ENCODE measurements around the gene MAP4K5. TPM values are rescaled to one million over a fixed set of nuclear protein-coding genes. Genes with fewer than 3 reads are reported as not detected.

MAP4K5 gene
- total RNA-seq, 1 experiment from 2014 or later, result 48.4 TPM

DNA sequence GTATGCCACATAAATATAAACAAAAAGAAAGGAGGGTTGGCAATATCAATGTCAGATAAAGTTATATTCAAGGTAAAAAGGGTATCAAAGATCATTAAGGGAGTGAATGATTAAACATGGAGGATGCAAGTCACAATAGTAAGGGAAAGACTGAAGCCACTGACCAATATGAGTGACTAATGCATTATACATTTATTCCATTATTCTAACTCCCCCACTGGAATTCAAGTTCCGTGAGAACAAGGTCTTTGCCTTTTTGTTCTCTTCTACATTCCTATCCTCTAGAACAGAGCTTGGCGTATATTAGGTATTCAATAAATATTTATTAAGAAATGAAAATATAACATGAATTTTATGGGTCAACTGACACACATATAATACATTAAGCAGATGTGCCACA is 30.7 kb downstream of the MAP4K5 start:
- Histone ChIP-seq H3K9me3 (no peaks in the 10 kb centered on the region), H3K4me1 (no peaks in the 10 kb centered on the region), H3K27me3 (replicated peaks; ENCODE audit: control insufficient read depth, insufficient read depth, low read length) (no peaks in the 10 kb centered on the region), H3K4me3 (ENCODE audit: low read depth, low read length) (no peak overlapping the region), H3K36me3 (ENCODE audit: control insufficient read depth, insufficient read depth, low read length) (no peaks in the 10 kb centered on the region)
- Mint-ChIP-seq H3K9me3 (ENCODE audit: unreplicated experiment) (no peaks in the 10 kb centered on the region), H3K36me3 (ENCODE audit: insufficient read depth, unreplicated experiment) (no peaks in the 10 kb centered on the region), H3K27ac (ENCODE audit: unreplicated experiment) (no peak overlapping the region), H3K4me1 (ENCODE audit: low read depth, unreplicated experiment) (no peaks in the 10 kb centered on the region), H3K27me3 (ENCODE audit: insufficient read depth, unreplicated experiment) (no peaks in the 10 kb centered on the region), H3K4me3 (ENCODE audit: unreplicated experiment) (no peak overlapping the region)
- intact Hi-C loops (cut with micrococcal nuclease; ENCODE audit: unreplicated experiment), result no loop called here
- no TSS peak for BruUV-seq (replicated peaks)
- TF ChIP-seq, protein P1, sequence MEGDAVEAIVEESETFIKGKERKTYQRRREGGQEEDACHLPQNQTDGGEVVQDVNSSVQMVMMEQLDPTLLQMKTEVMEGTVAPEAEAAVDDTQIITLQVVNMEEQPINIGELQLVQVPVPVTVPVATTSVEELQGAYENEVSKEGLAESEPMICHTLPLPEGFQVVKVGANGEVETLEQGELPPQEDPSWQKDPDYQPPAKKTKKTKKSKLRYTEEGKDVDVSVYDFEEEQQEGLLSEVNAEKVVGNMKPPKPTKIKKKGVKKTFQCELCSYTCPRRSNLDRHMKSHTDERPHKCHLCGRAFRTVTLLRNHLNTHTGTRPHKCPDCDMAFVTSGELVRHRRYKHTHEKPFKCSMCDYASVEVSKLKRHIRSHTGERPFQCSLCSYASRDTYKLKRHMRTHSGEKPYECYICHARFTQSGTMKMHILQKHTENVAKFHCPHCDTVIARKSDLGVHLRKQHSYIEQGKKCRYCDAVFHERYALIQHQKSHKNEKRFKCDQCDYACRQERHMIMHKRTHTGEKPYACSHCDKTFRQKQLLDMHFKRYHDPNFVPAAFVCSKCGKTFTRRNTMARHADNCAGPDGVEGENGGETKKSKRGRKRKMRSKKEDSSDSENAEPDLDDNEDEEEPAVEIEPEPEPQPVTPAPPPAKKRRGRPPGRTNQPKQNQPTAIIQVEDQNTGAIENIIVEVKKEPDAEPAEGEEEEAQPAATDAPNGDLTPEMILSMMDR (IDR thresholded peaks at IDR 0.05; ENCODE audit: insufficient read depth in 1 of 2, low read depth in 1 of 2, low read length in 1 of 2, severe bottlenecking in 1 of 2, unreplicated experiment in 1 of 2), result no peak
- no peak for DNase-seq
- ChIA-PET POLR2A (no interaction called here), CTCF (no interaction called here)

DNA sequence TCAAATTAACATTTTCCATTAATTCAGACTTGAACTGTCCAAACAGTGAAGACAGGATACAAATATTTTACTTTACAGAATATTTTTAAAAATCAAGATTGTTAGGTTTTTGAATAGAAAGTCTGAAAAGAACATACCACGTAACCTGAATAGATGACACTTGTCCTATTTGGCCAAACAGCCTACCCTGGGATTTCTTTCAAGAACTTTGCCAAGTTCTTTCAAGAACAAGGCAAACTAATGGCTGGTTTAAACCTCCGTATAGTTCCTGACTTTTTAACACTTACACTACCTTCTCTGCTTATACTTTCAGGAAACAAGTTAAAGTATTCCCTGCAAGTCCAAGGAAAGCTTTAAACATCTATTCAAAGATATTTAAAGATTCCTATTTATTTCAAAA is 35.0 kb downstream of the MAP4K5 start:
- H3K27me3 Mint-ChIP-seq (ENCODE audit: insufficient read depth, unreplicated experiment), result no peaks in the 10 kb centered on the region
- TF ChIP-seq, protein P1 (IDR thresholded peaks at IDR 0.05; ENCODE audit: insufficient read depth in 1 of 2, low read depth in 1 of 2, low read length in 1 of 2, severe bottlenecking in 1 of 2, unreplicated experiment in 1 of 2), result no peak
- H3K27me3 ChIP-seq (replicated peaks; ENCODE audit: control insufficient read depth, insufficient read depth, low read length), result no peaks in the 10 kb centered on the region
- no peaks in the 10 kb centered on the region for H3K36me3 ChIP-seq (ENCODE audit: control insufficient read depth, insufficient read depth, low read length)
- H3K4me3 Mint-ChIP-seq (ENCODE audit: unreplicated experiment), result no peak overlapping the region
- no TSS peak for BruUV-seq (replicated peaks)
- no peak overlapping the region for H3K4me3 ChIP-seq (ENCODE audit: low read depth, low read length)
- ChIA-PET CTCF (no interaction called here), POLR2A (no interaction called here)
- H3K4me1 ChIP-seq, result no peaks in the 10 kb centered on the region
- H3K27ac Mint-ChIP-seq (ENCODE audit: unreplicated experiment), result no peak overlapping the region
- DNase-seq, result no peak
- 0 out of 2 replicates have a peak, but pooled peaks cover 3% of the 10 kb centered on the region for H3K9me3 ChIP-seq
- intact Hi-C loops (cut with micrococcal nuclease; ENCODE audit: unreplicated experiment), result no loop called here
- no peaks in the 10 kb centered on the region for H3K4me1 Mint-ChIP-seq (ENCODE audit: low read depth, unreplicated experiment)
- H3K9me3 Mint-ChIP-seq (ENCODE audit: unreplicated experiment), result no peaks in the 10 kb centered on the region
- peaks cover 13% of the 10 kb centered on the region for H3K36me3 Mint-ChIP-seq (ENCODE audit: insufficient read depth, unreplicated experiment)

DNA sequence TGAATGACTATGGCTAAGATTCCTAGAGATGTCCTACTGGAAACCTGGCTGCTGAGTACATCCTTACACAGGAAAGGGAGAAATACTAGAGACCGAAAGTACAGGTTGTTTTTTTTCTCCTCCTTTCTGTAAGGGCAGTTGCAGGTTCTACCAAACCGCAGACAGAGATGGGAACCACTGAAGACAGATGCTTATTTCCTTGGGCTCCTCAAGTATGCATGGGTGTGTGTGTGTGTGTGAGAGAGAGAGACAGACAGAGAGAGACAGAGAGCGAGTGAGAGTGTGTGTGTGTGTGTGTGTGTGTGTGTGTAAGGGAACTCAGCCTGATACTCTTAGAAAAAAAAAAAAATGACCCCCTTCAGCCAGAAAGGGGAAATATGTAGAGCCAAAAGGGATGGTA is 42.5 kb downstream of the MAP4K5 start:
- Mint-ChIP-seq H3K9me3 (ENCODE audit: unreplicated experiment) (no peaks in the 10 kb centered on the region), H3K27ac (ENCODE audit: unreplicated experiment) (no peak overlapping the region), H3K4me1 (ENCODE audit: low read depth, unreplicated experiment) (no peaks in the 10 kb centered on the region), H3K4me3 (ENCODE audit: unreplicated experiment) (no peak overlapping the region), H3K27me3 (ENCODE audit: insufficient read depth, unreplicated experiment) (no peaks in the 10 kb centered on the region), H3K36me3 (ENCODE audit: insufficient read depth, unreplicated experiment) (peaks cover under 1% of the 10 kb centered on the region)
- TF ChIP-seq, protein P1 (IDR thresholded peaks at IDR 0.05; ENCODE audit: insufficient read depth in 1 of 2, low read depth in 1 of 2, low read length in 1 of 2, severe bottlenecking in 1 of 2, unreplicated experiment in 1 of 2), result no peak
- 0 out of 2 replicates have a peak, but pooled peaks cover 2% of the 10 kb centered on the region for H3K9me3 ChIP-seq
- CTCF ChIA-PET, result no interaction called here
- POLR2A ChIA-PET, result no interaction called here
- no peak for DNase-seq
- BruUV-seq (replicated peaks), result no TSS peak
- H3K4me1 ChIP-seq, result no peaks in the 10 kb centered on the region
- H3K36me3 ChIP-seq (ENCODE audit: control insufficient read depth, insufficient read depth, low read length), result no peaks in the 10 kb centered on the region; the same call in 1 of the 2 replicates
- intact Hi-C loops (cut with micrococcal nuclease; ENCODE audit: unreplicated experiment), result no loop called here
- no peak overlapping the region for H3K4me3 ChIP-seq (ENCODE audit: low read depth, low read length)
- no peaks in the 10 kb centered on the region for H3K27me3 ChIP-seq (replicated peaks; ENCODE audit: control insufficient read depth, insufficient read depth, low read length)

All from Caco-2 (cell line).